ENCODE data around the gene KANSL1.

GRCh38 chr17:46208997-46209396, 15.8 kb upstream of the KANSL1 start:
- TF ChIP-seq CTCF (IDR thresholded peaks at IDR 0.05) (no peak), POLR2AphosphoS5 (IDR thresholded peaks at IDR 0.05; ENCODE audit: low read depth, low read length) (no peak)
